NCI-H1105 treated with DMSO at 0.1 percent for 48 hours (cell line): ENCODE results near the gene CDON.

ENCODE experiments used
- DNase-seq: peaks from one replicate; lab custom pipeline; 2025; lab: John Stamatoyannopoulos, UW

CDON gene, protein sequence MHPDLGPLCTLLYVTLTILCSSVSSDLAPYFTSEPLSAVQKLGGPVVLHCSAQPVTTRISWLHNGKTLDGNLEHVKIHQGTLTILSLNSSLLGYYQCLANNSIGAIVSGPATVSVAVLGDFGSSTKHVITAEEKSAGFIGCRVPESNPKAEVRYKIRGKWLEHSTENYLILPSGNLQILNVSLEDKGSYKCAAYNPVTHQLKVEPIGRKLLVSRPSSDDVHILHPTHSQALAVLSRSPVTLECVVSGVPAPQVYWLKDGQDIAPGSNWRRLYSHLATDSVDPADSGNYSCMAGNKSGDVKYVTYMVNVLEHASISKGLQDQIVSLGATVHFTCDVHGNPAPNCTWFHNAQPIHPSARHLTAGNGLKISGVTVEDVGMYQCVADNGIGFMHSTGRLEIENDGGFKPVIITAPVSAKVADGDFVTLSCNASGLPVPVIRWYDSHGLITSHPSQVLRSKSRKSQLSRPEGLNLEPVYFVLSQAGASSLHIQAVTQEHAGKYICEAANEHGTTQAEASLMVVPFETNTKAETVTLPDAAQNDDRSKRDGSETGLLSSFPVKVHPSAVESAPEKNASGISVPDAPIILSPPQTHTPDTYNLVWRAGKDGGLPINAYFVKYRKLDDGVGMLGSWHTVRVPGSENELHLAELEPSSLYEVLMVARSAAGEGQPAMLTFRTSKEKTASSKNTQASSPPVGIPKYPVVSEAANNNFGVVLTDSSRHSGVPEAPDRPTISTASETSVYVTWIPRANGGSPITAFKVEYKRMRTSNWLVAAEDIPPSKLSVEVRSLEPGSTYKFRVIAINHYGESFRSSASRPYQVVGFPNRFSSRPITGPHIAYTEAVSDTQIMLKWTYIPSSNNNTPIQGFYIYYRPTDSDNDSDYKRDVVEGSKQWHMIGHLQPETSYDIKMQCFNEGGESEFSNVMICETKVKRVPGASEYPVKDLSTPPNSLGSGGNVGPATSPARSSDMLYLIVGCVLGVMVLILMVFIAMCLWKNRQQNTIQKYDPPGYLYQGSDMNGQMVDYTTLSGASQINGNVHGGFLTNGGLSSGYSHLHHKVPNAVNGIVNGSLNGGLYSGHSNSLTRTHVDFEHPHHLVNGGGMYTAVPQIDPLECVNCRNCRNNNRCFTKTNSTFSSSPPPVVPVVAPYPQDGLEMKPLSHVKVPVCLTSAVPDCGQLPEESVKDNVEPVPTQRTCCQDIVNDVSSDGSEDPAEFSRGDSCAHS (N-terminal part only)

DNA sequence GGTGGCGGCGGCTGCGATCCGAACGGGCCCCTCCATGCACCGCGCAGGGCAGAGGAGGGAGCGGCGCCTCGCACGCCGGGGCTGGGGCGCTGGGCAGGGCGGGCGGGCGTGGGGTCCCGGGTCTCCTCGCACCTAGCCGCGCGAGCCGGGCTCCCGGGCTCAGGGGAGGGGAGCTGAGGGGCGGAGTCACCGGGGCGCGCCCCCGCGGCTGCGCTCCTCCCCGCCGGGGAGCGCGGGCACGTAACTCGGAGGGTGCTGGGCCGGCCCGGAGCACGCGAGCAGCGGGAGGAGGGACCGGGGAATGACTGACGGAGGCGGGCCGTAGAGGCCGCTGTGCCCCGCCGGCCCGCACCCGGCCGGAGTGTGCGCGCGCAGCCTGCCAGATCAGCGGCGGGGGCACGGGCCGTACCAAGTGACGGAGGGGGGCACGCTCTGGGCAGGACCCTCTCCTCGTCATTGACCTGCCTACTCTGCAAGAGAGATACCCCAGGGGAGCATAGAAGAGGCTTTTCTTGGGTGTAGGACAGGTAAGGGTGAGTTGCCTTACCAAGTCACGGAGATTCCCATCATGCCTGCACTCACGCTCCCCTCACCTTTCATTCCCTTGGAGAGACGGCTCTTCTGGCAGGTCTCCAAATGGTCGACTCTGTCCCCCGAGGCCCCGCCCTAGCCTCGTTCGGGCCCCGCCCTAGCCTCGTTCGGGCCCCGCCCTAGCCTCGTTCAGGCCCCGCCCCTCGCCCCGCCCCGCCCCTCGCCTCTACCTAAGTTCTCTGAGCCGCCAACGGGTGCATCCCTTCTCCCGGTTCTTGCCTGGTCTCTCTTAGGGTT lies at the start of gene CDON:
TSS of gene CDON (minus strand) at position 188 of the 828 bp plus-strand sequence. CDS start 39,390 bp downstream, outside the sequence.
- peak; percentile 98 for DNase-seq

DNA sequence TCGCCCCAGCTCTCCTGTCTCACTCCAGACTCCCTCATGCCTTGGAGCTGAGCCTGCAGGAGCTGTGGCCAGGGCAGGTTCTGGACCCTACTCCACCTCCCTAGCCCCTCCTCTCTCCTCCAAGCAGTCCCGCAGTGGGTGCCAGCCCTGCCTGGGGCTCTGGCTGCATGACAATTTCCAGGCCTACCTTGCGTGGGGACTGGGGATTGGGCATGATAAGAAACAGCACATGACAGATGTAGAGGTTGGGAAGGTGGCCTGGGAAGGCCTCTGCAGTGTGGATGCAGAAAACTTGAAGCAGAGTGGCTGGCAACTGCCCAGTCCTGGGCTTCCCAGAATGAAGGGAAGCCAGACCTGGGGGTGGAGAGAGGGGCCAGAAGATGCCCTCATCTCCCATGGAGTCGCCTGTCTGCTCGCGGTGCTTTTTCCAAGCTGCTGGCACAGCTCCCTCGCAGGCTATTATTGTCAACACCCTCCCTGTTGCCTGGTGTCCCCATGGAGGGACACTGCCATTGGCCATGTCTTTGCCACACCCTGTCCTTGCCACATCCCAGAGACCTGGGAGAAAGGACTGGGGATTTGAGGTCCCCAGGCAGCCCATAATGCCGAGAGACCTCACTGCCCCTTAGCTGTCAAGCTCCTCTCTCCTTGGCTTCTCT lies 48.9 kb upstream of the CDON start:
- no peak for DNase-seq

DNA sequence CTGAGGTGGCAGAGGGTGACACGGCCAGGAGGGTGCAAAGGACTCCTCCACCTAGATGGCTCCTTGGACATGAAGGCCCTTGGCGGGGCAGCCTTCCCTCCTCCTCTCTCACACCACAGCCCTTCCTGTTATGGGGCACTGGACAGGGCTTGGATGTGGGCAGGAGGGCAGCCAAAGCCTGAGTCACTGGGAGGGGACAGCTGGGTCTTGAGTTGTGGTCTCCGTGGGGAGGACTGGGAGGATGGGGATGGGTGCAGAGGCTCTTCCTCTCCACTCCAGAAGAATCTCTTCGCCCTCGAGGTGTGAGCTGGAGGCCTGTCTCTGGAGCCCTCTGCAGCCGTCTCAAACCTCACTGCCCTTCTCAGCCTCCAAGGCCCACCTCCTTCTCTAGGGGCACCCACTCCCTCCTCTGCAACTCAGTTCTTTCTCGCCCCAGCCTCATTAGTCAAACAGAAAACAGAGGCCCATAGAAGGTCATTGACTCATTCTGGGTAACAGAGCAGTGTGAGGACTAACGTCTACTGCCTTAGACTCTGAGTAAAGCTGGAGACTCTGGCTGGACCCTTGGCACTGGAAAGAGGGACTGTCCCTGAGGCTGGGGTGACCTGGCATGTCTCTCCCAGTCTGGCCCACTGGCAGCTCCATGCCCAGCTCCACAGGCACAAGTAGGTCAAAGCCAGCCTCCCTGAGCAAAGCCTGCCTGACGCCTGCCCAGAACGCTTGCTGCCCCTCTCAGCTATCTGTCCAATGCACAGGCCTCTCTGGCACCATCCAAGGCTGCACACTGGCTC lies 47.5 kb upstream of the CDON start:
- DNase-seq = no peak

DNA sequence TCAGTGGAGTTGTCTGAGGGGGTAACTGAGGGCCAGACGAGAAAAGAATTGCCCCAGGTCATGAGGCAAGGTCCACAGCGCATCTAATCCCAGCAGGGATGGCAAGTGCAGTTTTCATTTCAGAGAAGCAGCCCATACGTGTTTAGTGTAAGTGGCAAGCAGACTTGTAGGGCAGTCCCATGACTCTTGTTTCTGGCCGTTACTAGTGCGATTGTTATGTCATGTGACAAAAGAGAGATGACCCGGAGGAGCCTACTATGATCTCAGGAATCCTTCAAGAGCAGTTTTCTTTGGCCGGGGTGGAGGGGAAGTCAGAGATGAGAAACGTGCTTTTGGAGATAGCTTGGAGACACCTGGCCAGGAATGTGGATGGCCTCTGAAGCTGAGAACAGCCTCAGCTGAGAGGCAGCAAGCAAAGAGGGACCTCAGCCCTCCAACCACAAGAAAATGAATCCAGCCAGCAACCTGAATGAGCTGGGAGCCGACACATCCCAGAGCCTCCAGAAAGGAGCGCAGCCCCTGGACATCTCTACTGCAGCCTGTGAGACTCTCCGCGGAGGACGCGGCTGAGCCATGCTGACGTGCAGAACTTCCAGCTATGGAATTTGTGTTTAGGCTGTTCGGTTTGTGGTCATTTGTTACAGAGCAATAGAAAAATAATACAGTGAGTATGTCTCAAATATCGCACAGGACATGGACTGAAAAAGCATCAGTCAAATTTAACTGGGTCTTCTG lies 44.1 kb upstream of the CDON start:
- no peak for DNase-seq

DNA sequence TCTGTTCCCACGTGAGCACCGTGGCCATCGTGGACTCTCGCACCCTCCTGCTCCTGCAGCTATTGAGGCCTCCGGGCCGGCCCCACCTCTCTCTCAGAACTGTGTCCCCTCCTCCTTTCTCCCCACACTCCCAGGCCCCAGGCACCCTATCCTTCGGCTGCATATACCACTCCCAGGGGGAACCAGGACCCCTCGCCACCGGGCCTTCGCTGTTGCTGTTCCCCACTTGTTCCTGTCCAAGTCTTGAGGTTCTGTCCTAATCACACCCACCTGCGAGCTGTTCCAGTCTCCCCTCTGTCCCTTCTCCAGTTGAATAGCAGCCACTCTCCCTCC lies 43.0 kb upstream of the CDON start:
- DNase-seq = no peak

DNA sequence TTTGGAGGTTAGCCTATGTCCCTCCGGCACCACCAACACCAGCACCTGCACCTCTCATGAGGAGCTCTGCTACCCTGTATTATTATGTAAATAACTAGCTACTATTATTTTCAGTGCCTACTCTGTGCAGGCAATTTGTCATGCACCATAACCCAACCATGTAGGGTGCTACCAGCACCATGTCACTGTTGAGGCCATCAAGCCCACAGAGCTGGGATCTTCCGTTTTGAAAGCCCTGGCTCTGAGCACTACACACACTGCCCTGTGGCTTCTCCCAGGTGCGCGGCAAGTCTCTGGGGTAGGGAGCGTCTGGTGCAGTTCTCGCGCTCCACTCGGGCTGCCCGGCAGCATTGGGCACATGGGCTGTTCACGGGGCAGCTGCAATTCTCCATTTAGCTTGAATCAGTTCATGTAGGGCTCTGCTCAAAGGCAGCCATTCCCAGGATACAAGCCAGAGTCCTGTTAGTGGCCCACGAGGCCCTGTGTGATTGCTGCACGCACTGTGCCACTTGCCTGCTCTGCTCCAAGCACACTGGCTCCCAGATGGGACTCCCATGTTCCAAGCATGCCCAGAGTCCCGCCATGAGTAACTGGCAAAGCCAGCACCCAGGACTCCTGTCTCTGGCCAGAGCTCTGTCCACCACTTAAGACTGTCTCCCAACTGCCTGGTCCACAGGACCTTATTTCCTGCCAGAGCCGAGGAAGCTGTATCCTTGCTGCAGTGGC lies 42.5 kb upstream of the CDON start:
- DNase-seq = no peak

DNA sequence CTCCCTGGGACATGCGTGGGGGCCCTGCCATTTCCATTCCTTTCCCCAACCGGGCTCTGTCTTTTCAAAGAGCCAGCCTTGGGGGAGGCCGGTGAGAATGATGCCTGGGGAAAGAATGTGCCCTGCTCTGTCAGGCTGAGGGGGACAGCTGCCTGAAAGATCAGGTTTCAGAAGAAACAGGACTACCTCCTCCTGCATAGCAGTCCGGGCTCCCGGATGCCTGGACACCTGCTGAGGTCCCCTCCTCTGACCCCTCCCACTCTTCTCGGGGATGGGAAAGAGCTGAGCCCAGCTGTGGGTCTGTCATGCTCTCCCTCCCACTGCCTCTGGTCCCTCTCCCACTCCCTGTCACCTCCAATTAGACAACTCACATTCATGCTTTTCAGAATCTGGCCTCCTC lies 41.8 kb upstream of the CDON start:
- DNase-seq = peak; percentile 52

DNA sequence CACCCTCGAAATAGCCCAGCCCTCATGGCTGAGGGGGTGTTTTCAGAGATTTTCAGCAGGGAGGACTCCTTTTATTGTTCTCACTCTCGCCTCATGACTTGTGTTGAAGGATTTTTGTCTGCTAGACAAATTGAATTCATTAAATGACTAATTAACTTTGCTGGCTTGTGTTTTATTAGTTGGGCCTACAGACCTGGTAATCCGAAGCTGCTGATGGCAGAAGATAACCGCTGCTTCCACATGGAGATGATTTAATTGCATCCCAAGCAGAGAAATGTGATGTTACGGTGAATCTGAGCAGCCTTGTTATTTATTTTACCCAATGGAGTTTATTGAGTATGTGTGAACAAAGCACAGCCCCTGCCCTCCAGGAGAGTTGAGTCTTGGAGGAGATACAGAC lies 40.5 kb upstream of the CDON start:
- DNase-seq = no peak

DNA sequence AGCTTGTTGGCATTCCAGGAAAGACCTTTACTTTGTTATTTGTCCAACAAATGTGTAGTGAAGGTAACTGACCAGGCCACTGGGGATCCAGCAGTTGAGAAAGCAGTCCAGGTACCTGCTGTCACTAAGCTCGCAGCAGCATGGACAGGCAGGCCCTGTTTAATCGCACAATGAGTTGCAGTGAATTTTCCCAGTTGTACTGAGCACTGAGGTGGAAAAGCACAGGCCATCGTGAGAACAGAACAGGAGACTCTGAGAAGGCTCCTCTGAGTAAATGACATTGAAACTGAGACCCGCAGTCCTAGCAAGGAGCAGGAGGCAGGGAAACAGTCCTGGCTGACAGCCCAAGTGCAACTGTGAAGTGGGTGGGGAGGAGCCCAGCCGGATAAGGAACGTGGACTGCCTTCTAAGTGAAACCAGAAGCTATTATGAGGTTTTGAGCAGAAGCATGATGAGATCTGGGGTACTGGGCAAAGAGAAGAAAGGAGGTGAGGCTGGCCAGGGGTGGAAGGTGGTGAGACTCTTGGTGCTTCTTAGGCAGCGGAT lies 39.8 kb upstream of the CDON start:
- DNase-seq = peak; percentile 23

DNA sequence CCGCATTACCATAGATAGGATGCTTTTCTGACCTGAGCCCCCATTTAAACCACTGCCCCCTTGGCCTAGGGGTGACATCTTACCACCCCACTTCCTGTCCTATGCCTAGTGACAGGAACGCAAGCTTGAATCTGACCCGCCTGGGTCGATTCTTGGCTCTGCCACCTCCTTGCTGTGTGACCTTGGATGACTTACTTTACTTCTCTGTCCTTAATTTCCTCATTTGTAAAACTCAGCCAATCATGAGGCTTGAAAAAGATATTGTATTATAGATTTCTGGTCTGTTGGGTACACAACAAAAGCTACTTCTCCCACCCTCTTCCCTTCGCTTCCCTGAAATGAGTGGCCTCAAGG lies 39.2 kb upstream of the CDON start:
- no peak for DNase-seq

DNA sequence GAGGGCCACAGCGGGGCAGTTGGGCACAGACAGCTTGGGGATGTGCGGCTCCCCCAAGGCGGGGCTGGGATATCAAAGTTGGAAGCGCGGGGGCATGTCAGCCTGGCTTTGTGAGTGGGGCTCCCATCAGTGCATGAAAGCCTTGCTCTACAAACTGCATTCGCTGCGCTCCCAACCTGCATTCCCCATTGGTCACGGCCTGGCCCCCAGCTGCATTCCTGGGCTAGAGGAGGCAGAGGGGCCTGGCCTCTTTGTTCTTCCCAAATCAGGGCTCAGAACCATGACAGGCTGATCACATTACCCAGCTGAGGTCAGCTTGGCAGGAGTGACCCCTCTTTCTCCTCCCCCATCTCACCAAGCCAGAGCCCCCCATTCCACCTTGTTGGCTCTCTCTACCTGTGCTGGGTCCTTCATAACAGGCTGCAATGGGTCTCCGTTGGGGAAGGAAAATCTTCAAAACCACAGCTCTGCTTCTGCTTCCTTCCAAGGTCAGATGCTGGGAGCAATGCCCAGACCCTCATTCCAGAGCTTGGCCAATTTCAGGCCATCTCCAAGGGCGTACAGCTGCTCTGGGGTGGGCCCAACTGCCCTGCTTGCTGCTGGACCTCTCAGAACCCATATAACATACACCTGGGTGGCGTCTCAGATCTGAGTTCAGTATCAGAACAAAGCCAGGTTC lies 38.7 kb upstream of the CDON start:
- no peak for DNase-seq

DNA sequence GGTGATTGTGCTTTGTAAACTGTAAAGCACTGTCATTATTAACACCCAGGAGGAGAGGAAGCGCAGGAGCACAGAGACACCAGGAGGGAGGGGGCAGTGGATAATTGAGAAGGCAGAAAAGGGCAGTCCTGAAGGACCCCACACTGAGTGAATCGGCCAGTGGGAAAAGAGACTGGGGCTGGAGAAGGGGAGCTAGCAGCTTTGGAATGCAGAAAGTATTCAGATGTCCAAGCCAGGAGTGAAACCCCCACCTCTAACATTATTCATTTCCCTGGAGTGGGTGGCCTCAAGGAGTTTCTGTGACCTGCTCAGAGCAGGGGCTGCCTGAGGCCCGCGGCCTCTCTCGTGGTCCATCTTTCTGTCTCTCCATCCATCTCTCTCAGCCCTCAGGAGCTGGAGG lies 38.0 kb upstream of the CDON start:
- DNase-seq = no peak

DNA sequence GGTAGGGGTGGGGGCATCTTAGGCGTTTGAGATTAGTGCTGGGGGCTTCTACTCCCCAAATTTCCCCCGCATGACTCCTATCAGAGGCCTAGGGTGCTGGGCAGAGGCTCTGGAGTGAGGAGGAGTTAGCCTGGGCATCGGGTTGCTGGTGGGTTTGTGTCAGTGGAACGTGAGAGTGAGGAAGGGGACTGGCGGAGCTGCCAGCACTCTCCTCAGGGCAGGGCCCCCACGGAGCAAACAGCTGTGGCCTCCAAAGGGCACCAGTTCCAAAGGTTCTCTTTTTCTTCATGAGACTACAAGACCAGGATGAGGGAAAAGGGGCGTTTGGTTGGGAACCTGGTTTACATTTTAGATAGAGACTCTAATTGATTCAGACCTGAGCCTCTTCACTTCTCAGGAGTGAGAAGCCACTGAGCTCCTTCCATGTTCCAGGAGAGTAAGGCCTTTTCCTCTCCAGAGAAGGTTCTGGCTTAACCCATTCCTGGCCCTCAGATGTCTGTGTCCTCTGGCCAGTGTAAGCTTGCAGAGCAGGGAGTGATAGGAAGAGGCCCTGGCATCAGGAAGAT lies 35.6 kb upstream of the CDON start:
- DNase-seq = no peak

DNA sequence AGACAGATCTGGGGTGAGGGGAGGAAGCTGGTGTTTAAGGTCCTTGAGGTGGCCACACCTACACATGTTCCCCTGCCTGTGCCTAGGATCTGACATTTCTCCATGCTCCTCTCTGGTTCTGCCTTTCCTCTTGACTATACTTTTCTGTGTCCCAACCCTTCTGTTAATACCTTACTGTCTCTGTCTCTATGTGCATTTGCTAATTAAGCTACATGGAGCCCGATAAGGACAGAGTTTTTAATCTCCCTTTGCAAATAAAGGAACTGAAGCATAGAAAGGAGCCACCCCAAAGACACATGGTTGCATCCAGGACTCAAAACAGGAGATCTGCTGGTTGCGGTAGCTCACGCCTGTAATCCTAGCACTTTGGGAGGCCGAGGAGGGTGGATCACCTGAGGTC lies 33.1 kb upstream of the CDON start:
- DNase-seq = no peak

DNA sequence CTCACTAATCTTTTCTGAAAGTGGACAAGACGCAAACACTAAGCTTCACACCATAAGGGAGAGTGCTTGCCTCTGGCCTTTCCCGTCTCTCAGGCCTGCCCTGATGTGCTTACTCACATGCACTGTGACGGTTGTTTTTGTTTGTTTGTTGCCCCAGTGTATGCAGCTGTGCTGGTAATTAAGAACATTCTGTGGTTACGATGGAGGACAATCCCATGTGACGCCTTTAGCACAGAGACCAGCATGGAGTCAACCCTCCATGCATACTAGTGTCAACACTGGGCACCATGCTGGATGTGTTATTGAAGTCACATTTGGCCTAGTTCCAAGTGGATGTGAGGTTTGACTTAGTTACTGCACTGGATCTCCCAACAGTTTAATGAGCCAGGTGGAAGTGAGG lies 27.8 kb upstream of the CDON start:
- peak; percentile 93 for DNase-seq

DNA sequence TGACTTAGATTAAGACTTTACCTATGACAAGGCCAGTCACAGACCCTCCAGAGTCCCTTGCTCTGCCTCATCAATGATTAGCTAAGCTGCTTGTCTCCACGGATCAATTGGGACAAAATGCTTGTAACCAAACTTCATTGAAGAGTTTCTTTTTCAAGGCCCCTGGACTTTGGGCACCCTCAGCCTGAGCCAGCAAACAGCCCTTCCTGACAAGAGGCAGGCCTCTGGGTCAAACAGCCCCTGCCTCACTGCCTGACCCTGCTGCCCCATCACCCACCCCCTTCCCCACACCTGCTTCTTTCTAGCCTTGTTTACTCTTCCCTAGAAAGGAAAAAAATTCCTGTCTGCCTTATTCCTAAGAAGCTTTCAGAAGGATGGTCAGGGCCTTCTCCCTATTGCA lies 26.3 kb upstream of the CDON start:
- DNase-seq = no peak

DNA sequence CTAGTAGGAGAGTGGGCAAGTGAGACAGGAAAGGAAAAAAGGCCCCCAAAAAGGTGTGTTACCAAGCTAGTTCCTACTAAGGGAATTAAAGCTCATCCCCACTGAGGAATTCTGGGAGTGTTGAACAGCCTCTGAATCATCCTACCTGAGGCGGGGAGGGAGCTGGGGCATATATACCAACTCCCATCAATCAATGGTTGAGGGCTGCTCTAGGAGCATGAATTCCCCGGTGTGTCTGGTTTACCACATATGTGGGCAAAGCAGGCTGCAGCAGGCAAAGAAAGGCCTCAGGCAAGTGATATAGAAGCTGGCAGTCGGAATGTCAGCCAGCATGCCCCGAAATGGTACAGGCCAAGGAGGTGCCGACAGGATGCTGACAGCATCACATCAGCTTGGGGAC lies 23.6 kb upstream of the CDON start:
- DNase-seq = no peak

DNA sequence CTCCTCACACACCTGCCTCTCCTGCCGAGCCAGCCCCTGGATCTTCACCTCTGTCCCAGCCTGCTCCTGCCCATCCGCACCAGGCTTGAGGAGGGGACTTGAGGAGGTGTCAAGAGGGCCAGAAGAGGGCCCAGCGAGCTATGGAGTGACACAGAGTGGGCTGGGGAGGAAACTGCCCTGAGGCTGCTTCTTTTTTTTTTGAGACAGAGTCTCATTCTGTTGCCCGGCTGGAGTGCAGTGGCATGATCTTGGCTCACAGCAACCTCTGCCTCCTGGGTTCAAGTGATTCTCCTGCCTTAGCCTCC lies 21.9 kb upstream of the CDON start:
- no peak for DNase-seq
